Germinal center (tissue), 1 donor: Measurements from ENCODE around the gene HIPK3.

Experiments used
- DNase-seq: peaks from one replicate; pipeline ENCODE4 v3.0.0; 2012; ENCODE audit warnings: mixed read lengths, low spot score

Gene HIPK3

GRCh38 chr11:33390944-33391892 is 134.0 kb downstream of the HIPK3 start:
- DNase-seq: no peak

- no peak for DNase-seq
Observed at GRCh38 chr11:33391893-33392251, 134.7 kb downstream of the HIPK3 start.

GRCh38 chr11:33394431-33395109 is 137.4 kb downstream of the HIPK3 start:
- no peak for DNase-seq

GRCh38 chr11:33396361-33396760 is 139.2 kb downstream of the HIPK3 start:
- no peak for DNase-seq

- no peak for DNase-seq
Observed at GRCh38 chr11:33399421-33399820, 142.2 kb downstream of the HIPK3 start.

GRCh38 chr11:33402066-33402465 is 144.9 kb downstream of the HIPK3 start:
- DNase-seq: peak; percentile 27

- no peak for DNase-seq
Observed at GRCh38 chr11:33403344-33403743, 146.2 kb downstream of the HIPK3 start.

GRCh38 chr11:33405834-33406602 is 148.8 kb downstream of the HIPK3 start:
- no peak for DNase-seq
